ENCODE measurements around the gene DLGAP4.

DNA sequence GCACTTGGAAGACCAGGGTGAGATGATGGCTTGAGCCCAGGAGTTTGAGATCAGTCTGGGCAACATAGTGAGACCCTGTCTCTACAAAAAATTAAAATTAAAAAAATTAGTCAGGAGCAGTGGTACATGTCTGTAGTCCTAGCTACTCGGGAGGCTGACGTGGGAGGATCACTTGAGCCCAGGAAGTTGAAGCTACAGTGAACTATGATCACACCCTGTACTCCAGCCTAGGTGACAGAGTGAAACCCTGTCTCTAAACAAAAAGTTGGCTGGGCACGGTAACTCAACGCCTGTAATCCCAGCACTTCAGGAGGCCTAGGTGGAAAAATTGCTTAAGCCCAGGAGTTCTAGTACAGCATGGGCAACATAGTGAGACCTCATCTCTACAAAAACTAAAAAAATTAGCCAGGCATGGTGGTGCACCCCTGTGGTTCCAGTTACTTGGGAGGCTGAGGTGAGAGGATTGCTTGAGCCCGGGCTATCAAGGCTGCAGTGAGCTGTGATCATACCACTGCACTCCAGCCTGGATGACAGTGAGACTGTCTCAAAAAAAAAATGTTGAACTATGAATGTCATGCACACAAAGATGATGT lies 174.4 kb downstream of the DLGAP4 start:
- TF ChIP-seq ZKSCAN1 (IDR thresholded peaks at IDR 0.05; ENCODE audit: low read depth, low read length) = no peak
- TF ChIP-seq POLR2A (conservative IDR thresholded peaks at IDR 0.05) = no peak
- TF ChIP-seq, protein P1, sequence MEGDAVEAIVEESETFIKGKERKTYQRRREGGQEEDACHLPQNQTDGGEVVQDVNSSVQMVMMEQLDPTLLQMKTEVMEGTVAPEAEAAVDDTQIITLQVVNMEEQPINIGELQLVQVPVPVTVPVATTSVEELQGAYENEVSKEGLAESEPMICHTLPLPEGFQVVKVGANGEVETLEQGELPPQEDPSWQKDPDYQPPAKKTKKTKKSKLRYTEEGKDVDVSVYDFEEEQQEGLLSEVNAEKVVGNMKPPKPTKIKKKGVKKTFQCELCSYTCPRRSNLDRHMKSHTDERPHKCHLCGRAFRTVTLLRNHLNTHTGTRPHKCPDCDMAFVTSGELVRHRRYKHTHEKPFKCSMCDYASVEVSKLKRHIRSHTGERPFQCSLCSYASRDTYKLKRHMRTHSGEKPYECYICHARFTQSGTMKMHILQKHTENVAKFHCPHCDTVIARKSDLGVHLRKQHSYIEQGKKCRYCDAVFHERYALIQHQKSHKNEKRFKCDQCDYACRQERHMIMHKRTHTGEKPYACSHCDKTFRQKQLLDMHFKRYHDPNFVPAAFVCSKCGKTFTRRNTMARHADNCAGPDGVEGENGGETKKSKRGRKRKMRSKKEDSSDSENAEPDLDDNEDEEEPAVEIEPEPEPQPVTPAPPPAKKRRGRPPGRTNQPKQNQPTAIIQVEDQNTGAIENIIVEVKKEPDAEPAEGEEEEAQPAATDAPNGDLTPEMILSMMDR (IDR thresholded peaks at IDR 0.05 in 2 of 3, conservative IDR thresholded peaks at IDR 0.05 in 1 of 3; ENCODE audit: insufficient read depth in 2 of 3, low read depth in 1 of 3, low read length in 3 of 3) = no peak
- TF ChIP-seq, protein P2, sequence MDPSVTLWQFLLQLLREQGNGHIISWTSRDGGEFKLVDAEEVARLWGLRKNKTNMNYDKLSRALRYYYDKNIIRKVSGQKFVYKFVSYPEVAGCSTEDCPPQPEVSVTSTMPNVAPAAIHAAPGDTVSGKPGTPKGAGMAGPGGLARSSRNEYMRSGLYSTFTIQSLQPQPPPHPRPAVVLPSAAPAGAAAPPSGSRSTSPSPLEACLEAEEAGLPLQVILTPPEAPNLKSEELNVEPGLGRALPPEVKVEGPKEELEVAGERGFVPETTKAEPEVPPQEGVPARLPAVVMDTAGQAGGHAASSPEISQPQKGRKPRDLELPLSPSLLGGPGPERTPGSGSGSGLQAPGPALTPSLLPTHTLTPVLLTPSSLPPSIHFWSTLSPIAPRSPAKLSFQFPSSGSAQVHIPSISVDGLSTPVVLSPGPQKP (CRISPR knock-in tag; IDR thresholded peaks at IDR 0.05) = no peak
- no peak for TF ChIP-seq EP300 (IDR thresholded peaks at IDR 0.05; ENCODE audit: low read length)
- no peak for TF ChIP-seq TEAD1 (CRISPR knock-in tag; IDR thresholded peaks at IDR 0.05)
- TF ChIP-seq, protein P3, sequence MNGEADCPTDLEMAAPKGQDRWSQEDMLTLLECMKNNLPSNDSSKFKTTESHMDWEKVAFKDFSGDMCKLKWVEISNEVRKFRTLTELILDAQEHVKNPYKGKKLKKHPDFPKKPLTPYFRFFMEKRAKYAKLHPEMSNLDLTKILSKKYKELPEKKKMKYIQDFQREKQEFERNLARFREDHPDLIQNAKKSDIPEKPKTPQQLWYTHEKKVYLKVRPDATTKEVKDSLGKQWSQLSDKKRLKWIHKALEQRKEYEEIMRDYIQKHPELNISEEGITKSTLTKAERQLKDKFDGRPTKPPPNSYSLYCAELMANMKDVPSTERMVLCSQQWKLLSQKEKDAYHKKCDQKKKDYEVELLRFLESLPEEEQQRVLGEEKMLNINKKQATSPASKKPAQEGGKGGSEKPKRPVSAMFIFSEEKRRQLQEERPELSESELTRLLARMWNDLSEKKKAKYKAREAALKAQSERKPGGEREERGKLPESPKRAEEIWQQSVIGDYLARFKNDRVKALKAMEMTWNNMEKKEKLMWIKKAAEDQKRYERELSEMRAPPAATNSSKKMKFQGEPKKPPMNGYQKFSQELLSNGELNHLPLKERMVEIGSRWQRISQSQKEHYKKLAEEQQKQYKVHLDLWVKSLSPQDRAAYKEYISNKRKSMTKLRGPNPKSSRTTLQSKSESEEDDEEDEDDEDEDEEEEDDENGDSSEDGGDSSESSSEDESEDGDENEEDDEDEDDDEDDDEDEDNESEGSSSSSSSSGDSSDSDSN (IDR thresholded peaks at IDR 0.05; ENCODE audit: borderline replicate concordance in 1 of 2, low read depth in 2 of 2, low read length in 2 of 2) = no peak
- TF ChIP-seq GTF2F1 (IDR thresholded peaks at IDR 0.05; ENCODE audit: low read depth, low read length) = no peak
- TF ChIP-seq RBM15 (IDR thresholded peaks at IDR 0.05; ENCODE audit: insufficient read depth, low read length) = no peak
- TF ChIP-seq POLR2AphosphoS5 (IDR thresholded peaks at IDR 0.05; ENCODE audit: control insufficient read depth, insufficient read depth, low read depth, low read length) = no peak

All from K562 (cell line).